ENCODE data around the gene DHX16.

DHX16 gene

DNA sequence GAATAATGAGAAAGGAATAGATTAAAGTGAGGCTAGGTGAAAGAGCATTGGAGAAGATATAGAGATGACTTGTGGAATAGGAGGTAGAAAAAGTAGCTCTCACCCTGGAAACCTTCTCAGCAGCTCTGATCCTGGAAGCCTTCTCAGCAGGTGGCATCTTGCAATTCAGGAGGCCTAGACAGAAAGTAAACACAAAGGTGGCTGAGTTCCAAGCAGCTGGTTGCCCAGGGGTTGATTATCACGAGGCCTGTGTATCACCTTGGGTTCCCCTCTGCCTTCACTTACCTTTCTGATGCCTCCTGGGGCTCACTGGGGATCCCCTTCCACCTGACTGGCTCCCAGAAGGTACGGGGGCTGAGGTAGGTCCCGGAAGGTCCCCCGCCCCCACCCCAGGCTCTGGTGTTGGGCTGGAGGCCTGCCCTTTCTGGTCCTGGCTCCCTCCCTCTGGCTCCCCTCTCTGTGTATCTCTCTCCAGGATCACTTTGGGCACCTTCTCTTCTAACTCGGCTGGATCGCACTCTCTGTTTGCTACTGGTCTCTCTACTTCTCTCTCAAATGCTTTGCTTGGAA, 34.6 kb upstream of the DHX16 start:
- H3K4me3 ChIP-seq (ENCODE audit: control insufficient read depth, low read depth, low read length): no peak overlapping the region
- no peak for DNase-seq (ENCODE audit: low read depth)
- TF ChIP-seq, protein P1, sequence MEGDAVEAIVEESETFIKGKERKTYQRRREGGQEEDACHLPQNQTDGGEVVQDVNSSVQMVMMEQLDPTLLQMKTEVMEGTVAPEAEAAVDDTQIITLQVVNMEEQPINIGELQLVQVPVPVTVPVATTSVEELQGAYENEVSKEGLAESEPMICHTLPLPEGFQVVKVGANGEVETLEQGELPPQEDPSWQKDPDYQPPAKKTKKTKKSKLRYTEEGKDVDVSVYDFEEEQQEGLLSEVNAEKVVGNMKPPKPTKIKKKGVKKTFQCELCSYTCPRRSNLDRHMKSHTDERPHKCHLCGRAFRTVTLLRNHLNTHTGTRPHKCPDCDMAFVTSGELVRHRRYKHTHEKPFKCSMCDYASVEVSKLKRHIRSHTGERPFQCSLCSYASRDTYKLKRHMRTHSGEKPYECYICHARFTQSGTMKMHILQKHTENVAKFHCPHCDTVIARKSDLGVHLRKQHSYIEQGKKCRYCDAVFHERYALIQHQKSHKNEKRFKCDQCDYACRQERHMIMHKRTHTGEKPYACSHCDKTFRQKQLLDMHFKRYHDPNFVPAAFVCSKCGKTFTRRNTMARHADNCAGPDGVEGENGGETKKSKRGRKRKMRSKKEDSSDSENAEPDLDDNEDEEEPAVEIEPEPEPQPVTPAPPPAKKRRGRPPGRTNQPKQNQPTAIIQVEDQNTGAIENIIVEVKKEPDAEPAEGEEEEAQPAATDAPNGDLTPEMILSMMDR (IDR thresholded peaks at IDR 0.05; ENCODE audit: control insufficient read depth, insufficient read depth, low read depth, low read length, missing control alignments): no peak

DNA sequence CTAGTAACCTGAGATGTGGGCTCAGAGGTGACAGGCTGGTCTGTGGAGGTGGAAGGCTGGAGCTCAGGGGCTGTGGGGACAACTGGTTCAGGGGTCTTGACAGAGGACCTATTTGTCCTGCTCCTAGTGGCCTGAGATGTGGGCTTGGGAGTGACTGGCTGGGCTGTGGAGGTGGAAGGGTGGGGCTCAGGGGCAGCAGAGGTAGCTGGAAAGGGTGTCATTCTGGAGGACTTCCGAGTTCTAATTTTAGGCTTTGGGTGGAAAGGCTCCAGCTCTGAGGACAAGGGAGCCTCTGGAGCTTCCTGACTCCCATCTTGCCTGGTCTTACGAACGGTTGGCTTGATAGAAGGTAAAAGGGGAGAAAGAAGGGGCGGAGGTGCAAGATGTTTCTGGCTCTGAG, 32.8 kb upstream of the DHX16 start:
- TF ChIP-seq, protein P1 (IDR thresholded peaks at IDR 0.05; ENCODE audit: control insufficient read depth, insufficient read depth, low read depth, low read length, missing control alignments): no peak
- DNase-seq (ENCODE audit: low read depth): no peak
- no peak overlapping the region for H3K4me3 ChIP-seq (ENCODE audit: control insufficient read depth, low read depth, low read length)

DNA sequence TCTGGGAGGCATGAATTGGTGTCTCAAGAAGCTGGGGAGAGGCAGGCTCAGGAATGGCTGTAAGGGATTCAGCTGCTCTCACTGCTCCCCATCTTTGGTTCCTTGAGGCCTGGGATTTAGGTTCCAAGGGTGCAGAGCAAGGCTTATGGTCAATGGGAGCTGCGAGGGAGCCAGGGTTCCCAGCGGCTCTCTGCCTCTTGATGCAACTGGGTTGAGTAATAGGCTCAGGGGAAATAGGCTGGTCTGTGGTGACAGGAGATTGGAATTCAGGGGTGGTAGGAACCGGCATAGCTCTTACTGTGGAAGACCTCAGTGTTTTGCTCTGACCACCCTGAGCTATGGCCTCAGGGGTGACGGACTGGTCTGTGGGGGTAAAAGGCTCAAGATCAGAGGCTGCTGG, 31.0 kb upstream of the DHX16 start:
- no peak for DNase-seq (ENCODE audit: low read depth)
- TF ChIP-seq, protein P1 (IDR thresholded peaks at IDR 0.05; ENCODE audit: control insufficient read depth, insufficient read depth, low read depth, low read length, missing control alignments): no peak
- H3K4me3 ChIP-seq (ENCODE audit: control insufficient read depth, low read depth, low read length): no peak overlapping the region

DNA sequence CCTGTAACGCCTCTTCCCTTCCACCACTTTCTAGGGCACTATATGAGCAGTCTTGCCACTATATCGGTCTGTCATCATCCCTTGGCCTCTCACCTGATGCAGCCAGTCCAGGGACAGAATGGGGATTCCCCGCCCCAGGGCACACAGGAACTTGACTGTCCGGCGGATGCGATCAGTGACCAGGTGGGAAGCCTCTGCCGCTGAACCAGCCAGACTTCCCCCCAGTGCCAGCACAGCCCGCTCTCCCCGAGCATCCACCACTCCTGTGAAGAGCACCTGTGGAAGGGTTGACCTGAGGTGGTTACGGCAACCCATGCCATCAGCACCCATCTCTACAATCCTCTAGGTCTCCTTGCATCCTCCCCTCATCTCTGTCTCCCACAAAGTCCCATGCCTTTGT, 30.2 kb upstream of the DHX16 start:
- no peak overlapping the region for H3K4me3 ChIP-seq (ENCODE audit: control insufficient read depth, low read depth, low read length)
- DNase-seq (ENCODE audit: low read depth): no peak
- TF ChIP-seq, protein P1 (IDR thresholded peaks at IDR 0.05; ENCODE audit: control insufficient read depth, insufficient read depth, low read depth, low read length, missing control alignments): no peak

DNA sequence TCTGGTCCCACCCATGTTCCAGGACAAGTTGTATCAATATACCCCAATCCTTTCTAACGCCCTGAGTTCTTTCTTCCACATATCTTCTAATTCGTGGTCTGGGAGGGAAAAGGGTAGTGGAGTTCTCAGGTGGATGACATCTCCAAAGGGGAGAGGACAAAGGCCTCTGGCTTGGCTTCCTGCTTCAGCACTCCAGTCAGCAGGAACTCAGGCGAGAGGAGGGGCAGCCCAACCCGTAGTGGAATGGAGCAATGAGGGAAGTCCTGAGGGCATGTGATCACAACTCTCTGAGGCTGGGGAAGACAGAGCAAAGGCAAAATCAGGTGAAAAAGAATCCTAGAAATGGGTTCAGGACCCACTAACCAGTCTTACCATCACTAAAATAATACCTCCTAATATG, 27.5 kb upstream of the DHX16 start:
- TF ChIP-seq, protein P1 (IDR thresholded peaks at IDR 0.05; ENCODE audit: control insufficient read depth, insufficient read depth, low read depth, low read length, missing control alignments): no peak
- DNase-seq (ENCODE audit: low read depth): no peak
- H3K4me3 ChIP-seq (ENCODE audit: control insufficient read depth, low read depth, low read length): no peak overlapping the region

DNA sequence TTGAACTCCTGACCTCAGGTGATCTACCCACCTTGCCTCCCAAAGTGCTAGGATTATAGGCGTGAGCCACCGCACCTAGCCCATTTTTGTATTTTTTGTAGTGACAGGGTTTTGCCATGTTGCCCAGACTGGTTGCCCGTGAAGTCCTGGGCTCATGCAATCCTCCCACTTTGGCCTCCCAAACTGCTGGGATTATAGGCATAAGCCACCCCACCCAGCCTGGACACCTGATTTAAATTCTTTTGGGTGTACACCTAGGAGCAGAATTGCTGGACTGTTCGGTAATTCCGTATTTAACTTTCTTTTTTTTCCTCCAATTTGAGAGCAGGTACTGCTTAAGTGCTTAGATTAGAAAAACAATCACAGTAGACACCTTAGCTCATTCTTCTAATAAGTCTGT, 23.6 kb upstream of the DHX16 start:
- H3K4me3 ChIP-seq (ENCODE audit: control insufficient read depth, low read depth, low read length): no peak overlapping the region
- TF ChIP-seq, protein P1 (IDR thresholded peaks at IDR 0.05; ENCODE audit: control insufficient read depth, insufficient read depth, low read depth, low read length, missing control alignments): no peak

More for the DNA sequence above, 23.6 kb upstream of the DHX16 start:
- DNase-seq (ENCODE audit: low read depth): no peak

All from AG09309 (cell line).